Subcutaneous adipose tissue (tissue), 4 donors: ENCODE data around the gene HGF. TPM values are rescaled to one million over a fixed set of nuclear protein-coding genes. Genes with fewer than 3 reads are reported as not detected.

ENCODE experiments used
- total RNA-seq, 4 donors: library from RNA; depleted of rRNA; stranded (reverse); fragments of >200 nt; gene quantifications; one replicate each; pipeline ENCODE4 v1.1.0, GENCODE V29; 2016
- TF ChIP-seq, protein P1 (sequence below): fragments of 450-650 bp; IDR thresholded peaks from one replicate; pipeline ENCODE4 v1.5.1; 2016; ENCODE audit warnings: low read depth, mild to moderate bottlenecking, control low read depth, antibody characterized with exemption, moderate library complexity

HGF gene
- total RNA-seq, 4 donors from 2014 or later: 2.1 to 20.6 (median 7.9) TPM

DNA sequence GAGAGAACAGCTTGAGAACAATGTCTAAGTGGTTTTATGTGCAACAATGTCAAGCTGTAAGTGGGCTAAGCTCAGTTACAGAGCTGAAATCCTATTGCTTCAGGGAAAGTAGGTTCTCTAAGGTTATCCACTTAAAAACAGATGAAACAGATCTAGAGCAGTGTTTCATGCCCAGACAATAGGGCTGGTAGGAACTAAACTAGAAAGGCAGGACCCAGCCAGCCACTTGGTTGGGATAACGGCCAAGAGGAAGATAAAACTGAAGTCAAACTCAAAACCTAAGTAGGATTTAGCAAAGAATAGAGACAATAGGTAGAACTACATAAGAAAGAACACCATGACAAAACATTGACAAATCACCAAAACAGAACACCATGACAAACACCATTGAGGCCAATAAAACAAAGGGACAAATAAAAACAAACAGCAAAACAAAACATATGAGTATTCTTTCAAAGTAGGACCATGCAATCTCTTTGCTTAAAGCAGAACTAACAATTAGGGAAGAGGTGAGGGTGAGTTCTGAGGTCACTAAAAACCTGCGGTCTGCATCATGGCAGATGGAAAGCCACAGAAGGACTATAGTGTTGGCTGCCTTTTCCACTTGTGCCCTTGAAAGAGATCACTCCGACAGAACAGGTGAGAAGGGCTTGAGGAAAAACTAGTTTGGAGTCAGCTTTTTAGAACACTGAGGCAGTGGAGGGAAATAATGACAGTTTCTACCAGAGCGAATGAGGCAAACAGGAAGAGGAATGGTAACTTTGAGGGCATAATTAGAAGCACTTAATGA, 81.0 kb downstream of the HGF start:
- TF ChIP-seq, protein P1, sequence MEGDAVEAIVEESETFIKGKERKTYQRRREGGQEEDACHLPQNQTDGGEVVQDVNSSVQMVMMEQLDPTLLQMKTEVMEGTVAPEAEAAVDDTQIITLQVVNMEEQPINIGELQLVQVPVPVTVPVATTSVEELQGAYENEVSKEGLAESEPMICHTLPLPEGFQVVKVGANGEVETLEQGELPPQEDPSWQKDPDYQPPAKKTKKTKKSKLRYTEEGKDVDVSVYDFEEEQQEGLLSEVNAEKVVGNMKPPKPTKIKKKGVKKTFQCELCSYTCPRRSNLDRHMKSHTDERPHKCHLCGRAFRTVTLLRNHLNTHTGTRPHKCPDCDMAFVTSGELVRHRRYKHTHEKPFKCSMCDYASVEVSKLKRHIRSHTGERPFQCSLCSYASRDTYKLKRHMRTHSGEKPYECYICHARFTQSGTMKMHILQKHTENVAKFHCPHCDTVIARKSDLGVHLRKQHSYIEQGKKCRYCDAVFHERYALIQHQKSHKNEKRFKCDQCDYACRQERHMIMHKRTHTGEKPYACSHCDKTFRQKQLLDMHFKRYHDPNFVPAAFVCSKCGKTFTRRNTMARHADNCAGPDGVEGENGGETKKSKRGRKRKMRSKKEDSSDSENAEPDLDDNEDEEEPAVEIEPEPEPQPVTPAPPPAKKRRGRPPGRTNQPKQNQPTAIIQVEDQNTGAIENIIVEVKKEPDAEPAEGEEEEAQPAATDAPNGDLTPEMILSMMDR: no peak

DNA sequence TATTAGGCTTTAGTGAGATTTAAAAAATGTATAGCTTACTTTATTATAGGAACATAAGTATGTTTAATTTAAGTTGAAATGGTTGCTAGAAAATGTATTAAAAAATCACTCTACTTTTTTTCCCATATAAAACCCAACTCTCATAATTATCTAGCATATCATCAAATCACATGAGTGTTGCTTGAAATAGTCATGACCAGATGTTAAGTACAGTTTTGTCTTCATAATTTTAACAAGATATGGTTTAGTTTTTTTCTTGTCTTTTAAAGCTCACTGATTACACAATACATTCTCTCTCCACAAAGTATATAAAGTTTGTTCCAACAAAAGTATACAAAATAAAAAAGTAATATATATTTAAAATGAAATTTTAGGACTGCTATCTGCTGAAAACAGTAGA, 82.8 kb downstream of the HGF start:
- TF ChIP-seq, protein P1: no peak

GRCh38 chr7:81685270-81685868, 84.5 kb downstream of the HGF start:
- TF ChIP-seq, protein P1: no peak

GRCh38 chr7:81684514-81685269, 85.2 kb downstream of the HGF start:
- TF ChIP-seq, protein P1: no peak

- TF ChIP-seq, protein P1: no peak
Observed at GRCh38 chr7:81684033-81684432, 85.8 kb downstream of the HGF start.

DNA sequence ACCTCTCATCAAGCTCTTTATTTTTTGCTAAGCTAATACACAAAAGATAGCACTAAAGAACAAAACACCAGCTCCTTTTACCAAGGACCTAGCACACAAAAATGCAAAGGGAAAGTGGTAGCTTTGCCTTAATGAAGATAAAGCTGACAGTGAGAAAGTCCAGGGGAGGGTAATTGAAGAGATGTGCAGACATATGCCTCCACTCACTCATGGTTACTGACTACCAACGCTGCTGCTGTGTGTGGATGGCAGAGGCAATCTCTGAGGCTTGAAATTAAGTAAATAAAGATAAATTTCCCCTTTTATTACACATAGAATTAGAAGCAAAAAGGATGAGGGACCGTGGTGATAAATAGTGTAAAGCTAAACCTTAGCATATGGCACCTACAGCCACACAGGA, 87.0 kb downstream of the HGF start:
- TF ChIP-seq, protein P1: no peak

- TF ChIP-seq, protein P1: no peak
Observed at GRCh38 chr7:81680120-81680519, 89.7 kb downstream of the HGF start.
